OCI-LY3 (cell line): Measurements from ENCODE around the gene ZNF225.

Experiments used
- H2AFZ ChIP-seq: fragments of 200-600, 300-600 bp; shearing (Covaris generic); 2 replicates; pipeline ENCODE4 v1.6.0; 2014; ENCODE audit warnings: antibody characterized with exemption, low read depth, low read length
- H3K27ac ChIP-seq: fragments of 200-600, 300-600 bp; sonication (generic); 2 replicates; pipeline ENCODE4 v1.5.1; 2014; ENCODE audit warnings: mild to moderate bottlenecking, low read length, moderate library complexity, mixed read lengths
- H3K27me3 ChIP-seq: fragments of 200-600, 300-600 bp; sonication (generic); 2 replicates; pipeline ENCODE4 v1.6.1; 2014; ENCODE audit warnings: low read depth, low read length, mixed read lengths
- H3K36me3 ChIP-seq: fragments of 200-600, 300-600 bp; sonication (generic); replicated peaks from 2 replicates; pipeline ENCODE3; 2014; ENCODE audit warnings: low read depth, low read length, mixed read lengths
- H3K4me1 ChIP-seq: fragments of 300-600, 200-600 bp; sonication (generic); 2 replicates; pipeline ENCODE4 v1.6.1; 2014; ENCODE audit warnings: low read length, mixed read lengths
- H3K4me2 ChIP-seq: fragments of 200-600, 300-600 bp; sonication (generic); 2 replicates; pipeline ENCODE4 v1.6.1; 2014; ENCODE audit warnings: low read length, mixed read lengths
- H3K4me3 ChIP-seq: fragments of 300-600, 200-600 bp; sonication (generic); 2 replicates; pipeline ENCODE4 v1.5.1; 2014; ENCODE audit warnings: antibody characterized with exemption, mild to moderate bottlenecking, low read length, moderate library complexity
- H3K79me2 ChIP-seq: fragments of 300-600, 200-600 bp; shearing (Covaris generic); 2 replicates; pipeline ENCODE4 v1.6.1; 2014; ENCODE audit warnings: mild to moderate bottlenecking, low read length, mixed read lengths
- H3K9ac ChIP-seq: fragments of 300-600, 200-600 bp; shearing (Covaris generic); 2 replicates; pipeline ENCODE4 v1.6.0; 2014; ENCODE audit warnings: mild to moderate bottlenecking, low read length, moderate library complexity
- H3K9me3 ChIP-seq: fragments of 200-600, 300-600 bp; shearing (Covaris generic); 2 replicates; pipeline ENCODE4 v1.6.1; 2014; ENCODE audit warnings: low read length, mixed read lengths; ENCODE audit not compliant: insufficient read depth
- H4K20me1 ChIP-seq: fragments of 200-600, 300-600 bp; sonication (generic); 2 replicates; pipeline ENCODE4 v1.6.1; 2016; ENCODE audit warnings: low read length, mixed read lengths; ENCODE audit not compliant: insufficient read depth
- EZH2phosphoT487 ChIP-seq: fragments of 200-600 bp; shearing (Covaris generic); IDR thresholded peaks from 2 replicates; pipeline ENCODE4 v1.6.1; 2018; ENCODE audit warnings: antibody characterized with exemption, mixed run types, low read depth
- TF ChIP-seq, protein P1 (sequence below): fragments of 200-600, 300-600 bp; sonication (generic); IDR thresholded peaks from 2 replicates; pipeline ENCODE4 v1.5.1; 2014; ENCODE audit warnings: antibody characterized with exemption, low read length, low read depth

Gene ZNF225

DNA sequence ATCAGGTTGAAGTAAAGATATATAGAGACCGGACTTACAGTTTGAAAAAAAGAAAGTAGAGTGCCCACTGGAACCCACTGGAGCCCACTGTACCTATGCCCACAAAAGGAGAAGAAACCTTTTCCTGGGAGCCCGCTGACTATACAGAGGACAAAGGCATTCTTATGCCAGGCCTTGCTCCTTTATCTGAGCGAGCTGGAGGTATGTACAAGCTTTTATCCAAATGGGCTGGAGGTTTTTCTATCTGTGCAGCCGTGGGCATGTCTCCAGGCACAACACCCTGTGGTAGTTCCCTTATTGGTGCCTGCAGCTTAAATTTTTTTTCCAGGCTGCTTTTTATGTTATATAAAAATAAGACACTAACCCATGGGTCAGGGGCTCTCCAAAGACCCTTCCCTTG lies 36.6 kb downstream of the ZNF225 start:
- no peak for TF ChIP-seq EZH2phosphoT487
- TF ChIP-seq, protein P1, sequence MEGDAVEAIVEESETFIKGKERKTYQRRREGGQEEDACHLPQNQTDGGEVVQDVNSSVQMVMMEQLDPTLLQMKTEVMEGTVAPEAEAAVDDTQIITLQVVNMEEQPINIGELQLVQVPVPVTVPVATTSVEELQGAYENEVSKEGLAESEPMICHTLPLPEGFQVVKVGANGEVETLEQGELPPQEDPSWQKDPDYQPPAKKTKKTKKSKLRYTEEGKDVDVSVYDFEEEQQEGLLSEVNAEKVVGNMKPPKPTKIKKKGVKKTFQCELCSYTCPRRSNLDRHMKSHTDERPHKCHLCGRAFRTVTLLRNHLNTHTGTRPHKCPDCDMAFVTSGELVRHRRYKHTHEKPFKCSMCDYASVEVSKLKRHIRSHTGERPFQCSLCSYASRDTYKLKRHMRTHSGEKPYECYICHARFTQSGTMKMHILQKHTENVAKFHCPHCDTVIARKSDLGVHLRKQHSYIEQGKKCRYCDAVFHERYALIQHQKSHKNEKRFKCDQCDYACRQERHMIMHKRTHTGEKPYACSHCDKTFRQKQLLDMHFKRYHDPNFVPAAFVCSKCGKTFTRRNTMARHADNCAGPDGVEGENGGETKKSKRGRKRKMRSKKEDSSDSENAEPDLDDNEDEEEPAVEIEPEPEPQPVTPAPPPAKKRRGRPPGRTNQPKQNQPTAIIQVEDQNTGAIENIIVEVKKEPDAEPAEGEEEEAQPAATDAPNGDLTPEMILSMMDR = no peak
- H3K4me2 ChIP-seq = no peak overlapping the region
- H3K27ac ChIP-seq = no peak overlapping the region
- H2AFZ ChIP-seq = no peak overlapping the region
- no peaks in the 10 kb centered on the region for H3K79me2 ChIP-seq
- no peak overlapping the region for H3K4me3 ChIP-seq
- H3K9me3 ChIP-seq = no peaks in the 10 kb centered on the region
- H3K36me3 ChIP-seq = no peaks in the 10 kb centered on the region
- H4K20me1 ChIP-seq = no peaks in the 10 kb centered on the region
- H3K9ac ChIP-seq = no peak overlapping the region
- H3K27me3 ChIP-seq = no peaks in the 10 kb centered on the region
- no peaks in the 10 kb centered on the region for H3K4me1 ChIP-seq

DNA sequence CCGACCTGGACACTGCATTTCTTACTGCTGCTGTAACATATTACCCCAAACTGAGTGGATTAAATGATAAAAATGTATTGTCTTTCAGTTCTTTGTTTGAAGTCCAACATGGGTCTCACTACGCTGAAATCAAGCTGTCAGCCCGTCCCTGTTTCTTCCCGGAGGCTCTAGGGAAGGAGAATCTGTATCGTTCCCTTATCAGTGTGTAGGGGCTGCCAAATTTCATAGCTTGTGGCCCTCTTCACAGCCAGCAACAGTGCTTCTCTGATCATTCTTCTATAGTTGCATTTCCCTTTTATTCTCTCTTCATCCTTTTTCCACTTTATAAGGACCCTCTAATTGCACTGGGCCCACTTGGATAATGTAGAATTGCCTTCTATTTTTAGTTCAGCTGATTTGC lies 38.3 kb downstream of the ZNF225 start:
- TF ChIP-seq, protein P1 = no peak
- TF ChIP-seq EZH2phosphoT487 = no peak
- Histone ChIP-seq H3K27ac (no peak overlapping the region), H3K4me1 (no peaks in the 10 kb centered on the region), H3K9ac (no peak overlapping the region), H2AFZ (no peak overlapping the region), H3K79me2 (no peaks in the 10 kb centered on the region), H3K27me3 (no peaks in the 10 kb centered on the region), H3K4me3 (no peak overlapping the region), H4K20me1 (no peaks in the 10 kb centered on the region), H3K36me3 (peaks cover 5% of the 10 kb centered on the region), H3K4me2 (no peak overlapping the region), H3K9me3 (peaks cover 7% of the 10 kb centered on the region; the same call in 1 of the 2 replicates)

DNA sequence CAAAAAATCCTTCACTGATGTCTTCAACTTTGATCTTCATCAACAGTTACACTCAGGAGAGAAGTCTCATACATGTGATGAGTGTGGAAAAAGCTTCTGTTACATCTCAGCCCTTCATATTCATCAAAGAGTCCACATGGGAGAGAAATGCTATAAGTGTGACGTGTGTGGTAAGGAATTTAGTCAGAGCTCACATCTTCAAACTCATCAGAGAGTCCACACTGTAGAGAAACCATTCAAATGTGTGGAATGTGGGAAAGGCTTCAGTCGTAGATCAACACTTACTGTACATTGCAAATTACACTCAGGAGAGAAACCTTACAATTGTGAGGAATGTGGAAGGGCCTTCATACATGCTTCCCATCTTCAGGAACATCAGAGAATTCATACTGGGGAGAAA lies 43.3 kb downstream of the ZNF225 start:
- Histone ChIP-seq H2AFZ (no peak overlapping the region), H4K20me1 (no peaks in the 10 kb centered on the region), H3K27me3 (no peaks in the 10 kb centered on the region), H3K4me3 (no peak overlapping the region), H3K9me3 (peaks cover 23% of the 10 kb centered on the region), H3K4me2 (no peak overlapping the region), H3K9ac (no peak overlapping the region), H3K79me2 (no peaks in the 10 kb centered on the region), H3K27ac (no peak overlapping the region), H3K4me1 (no peaks in the 10 kb centered on the region), H3K36me3 (peaks cover 9% of the 10 kb centered on the region)
- TF ChIP-seq, protein P1 = no peak
- no peak for TF ChIP-seq EZH2phosphoT487

DNA sequence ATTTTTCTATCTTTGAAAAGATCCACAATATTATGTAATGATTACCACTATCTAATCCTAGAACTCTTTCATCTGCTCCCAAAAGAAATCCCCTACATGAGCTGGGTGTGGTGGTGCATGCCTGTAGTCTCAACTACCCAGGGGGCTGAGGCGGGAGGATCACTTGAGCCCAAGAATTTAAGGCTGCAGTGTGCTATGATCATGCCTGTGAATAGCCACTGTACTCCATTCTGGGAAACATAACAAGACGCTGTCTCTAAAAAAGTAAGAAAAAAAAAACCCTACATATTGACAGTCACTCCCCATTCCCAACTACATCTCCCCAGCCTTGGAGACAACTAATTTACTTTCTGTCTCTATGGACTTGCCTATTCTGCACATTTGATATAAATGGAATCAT lies 50.6 kb downstream of the ZNF225 start:
- TF ChIP-seq, protein P1 = no peak
- no peak for TF ChIP-seq EZH2phosphoT487
- no peaks in the 10 kb centered on the region for H4K20me1 ChIP-seq
- no peak overlapping the region for H3K4me3 ChIP-seq
- no peak overlapping the region for H3K27ac ChIP-seq
- peaks cover 12% of the 10 kb centered on the region; the same call in 1 of the 2 replicates for H3K79me2 ChIP-seq
- H3K4me1 ChIP-seq = peaks cover 7% of the 10 kb centered on the region
- no peak overlapping the region for H3K9ac ChIP-seq
- H3K4me2 ChIP-seq = no peak overlapping the region
- H3K9me3 ChIP-seq = peaks cover 15% of the 10 kb centered on the region; the same call in 1 of the 2 replicates
- peaks cover 29% of the 10 kb centered on the region for H3K36me3 ChIP-seq
- H3K27me3 ChIP-seq = no peaks in the 10 kb centered on the region
- no peak overlapping the region for H2AFZ ChIP-seq
